GM21423 (cell line): ENCODE data around the gene RAB37.
A peak's percentile ranks its signal among the peaks of the same experiment; 100 is the strongest.

Source experiments
- ATAC-seq: cut with Tn5 transposase; IDR thresholded peaks from one replicate; pipeline ENCODE4 v1.9.1; 2021; ENCODE audit warnings: mild to moderate bottlenecking, moderate library complexity; ENCODE audit not compliant: unreplicated experiment

The RAB37 gene

GRCh38 chr17:74744714-74745547 lies 7.9 kb downstream of the RAB37 start:
- ATAC-seq: no peak

GRCh38 chr17:74745548-74746177 lies 8.6 kb downstream of the RAB37 start:
- ATAC-seq: no peak

- no peak for ATAC-seq
These were observed 9.3 kb downstream of the RAB37 start for GRCh38 chr17:74746376-74746775.

- no peak for ATAC-seq
These were observed 9.9 kb downstream of the RAB37 start for GRCh38 chr17:74746922-74747321.

- no peak for ATAC-seq
These were observed 11.1 kb downstream of the RAB37 start for GRCh38 chr17:74748279-74748528.

- ATAC-seq: peak; percentile 88
These were observed 11.6 kb downstream of the RAB37 start, which contains the start of gene NHERF1 for GRCh38 chr17:74748529-74749278. TSS of gene NHERF1 (plus strand) at chr17:74748628. CDS start at chr17:74748847, 219 bp downstream.

- peak; percentile 8 for ATAC-seq
These were observed 12.4 kb downstream of the RAB37 start for GRCh38 chr17:74749279-74750038.

GRCh38 chr17:74750039-74750326 lies 12.9 kb downstream of the RAB37 start:
- no peak for ATAC-seq

- no peak for ATAC-seq
These were observed 13.4 kb downstream of the RAB37 start for GRCh38 chr17:74750327-74751069.

GRCh38 chr17:74752415-74752814 lies 15.4 kb downstream of the RAB37 start:
- ATAC-seq: no peak

- ATAC-seq: no peak
These were observed 15.9 kb downstream of the RAB37 start for GRCh38 chr17:74752822-74753401.

- no peak for ATAC-seq
These were observed 17.8 kb downstream of the RAB37 start for GRCh38 chr17:74754832-74755231.

- no peak for ATAC-seq
These were observed 18.5 kb downstream of the RAB37 start for GRCh38 chr17:74755533-74755932.

- ATAC-seq: no peak
These were observed 19.8 kb downstream of the RAB37 start for GRCh38 chr17:74756891-74757290.

GRCh38 chr17:74757502-74757901 lies 20.4 kb downstream of the RAB37 start:
- ATAC-seq: no peak

- ATAC-seq: no peak
These were observed 21.1 kb downstream of the RAB37 start for GRCh38 chr17:74757931-74758847.

- no peak for ATAC-seq
These were observed 21.8 kb downstream of the RAB37 start for GRCh38 chr17:74758848-74759168.

GRCh38 chr17:74759243-74759801 lies 22.3 kb downstream of the RAB37 start:
- ATAC-seq: peak; percentile 76

GRCh38 chr17:74759941-74760340 lies 22.9 kb downstream of the RAB37 start:
- no peak for ATAC-seq
